ENCODE results near the gene PEX16. TPM values are rescaled to one million over a fixed set of nuclear protein-coding genes. Genes with fewer than 3 reads are reported as not detected.

The PEX16 gene
- polyA plus RNA-seq, 3 donors from 2014 or later: 51.0 to 69.9 (median 51.2) TPM

GRCh38 chr11:45919806-45920530, 2.3 kb upstream of the PEX16 start:
- H3K36me3 Mint-ChIP-seq: peaks cover 0 to 4% (median 0%) of the 10 kb centered on the region in 3 donors
- no peak for DNase-seq

DNA sequence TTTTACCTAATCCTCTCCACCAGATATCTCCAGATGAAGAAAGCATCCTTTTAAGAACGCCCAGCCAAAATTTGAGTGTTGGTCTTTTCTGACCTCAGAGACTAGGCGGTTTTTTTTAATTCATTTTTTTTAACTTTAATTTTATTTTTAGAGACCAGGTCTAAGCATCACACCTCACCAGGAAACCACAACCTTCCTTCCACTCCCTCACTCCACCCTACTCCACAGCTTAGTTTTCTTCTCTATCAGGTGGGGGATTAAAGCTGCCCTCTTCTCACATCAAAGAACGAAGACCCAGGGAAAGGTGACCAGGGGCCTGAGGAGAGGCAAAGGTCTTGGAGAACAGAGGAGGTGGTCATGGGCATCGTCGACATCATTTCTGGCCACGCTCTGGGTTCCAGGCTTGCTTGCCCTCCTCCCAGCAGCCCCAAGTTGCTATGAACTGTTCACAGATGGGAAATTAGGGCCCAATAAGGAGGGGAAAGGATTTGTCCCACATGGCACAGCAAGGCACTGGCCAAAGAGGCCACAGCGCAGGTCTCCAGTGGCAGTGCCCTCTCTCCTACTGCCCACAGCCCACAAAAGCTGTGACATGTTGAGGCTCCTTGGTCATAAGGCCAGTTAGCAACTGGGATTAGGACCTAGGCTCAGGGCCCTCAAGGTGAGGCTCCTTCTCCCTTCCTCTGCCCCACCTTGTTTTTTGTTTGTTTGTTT, 1.4 kb upstream of the PEX16 start:
- Mint-ChIP-seq H3K9me3 (no peaks in the 10 kb centered on the region), H3K27me3 (ENCODE audit: low read depth in 3 of 3) (peaks cover 4 to 21% (median 11%) of the 10 kb centered on the region in 3 donors), H3K27ac (peak overlapping the region; percentile 89 to 99 (median 96)), H3K4me1 (peaks cover 52% of the 10 kb centered on the region in 2 donors), H3K36me3 (peaks cover 0 to under 1% (median 0%) of the 10 kb centered on the region in 3 donors), H3K4me3 (peak overlapping the region; percentile 89 to 97 (median 94))
- DNase-seq: no peak

More at GRCh38 chr11:45919806-45920530, 2.3 kb upstream of the PEX16 start:
- peaks cover 51 to 57% of the 10 kb centered on the region in 2 donors for H3K4me1 Mint-ChIP-seq
- H3K9me3 Mint-ChIP-seq: no peaks in the 10 kb centered on the region
- H3K4me3 Mint-ChIP-seq: peak overlapping the region; percentile 21 to 97 (median 93)
- peaks cover 4 to 21% (median 15%) of the 10 kb centered on the region in 3 donors for H3K27me3 Mint-ChIP-seq (ENCODE audit: low read depth in 3 of 3)
- peak overlapping the region in 1 of 6 donors; percentile 34 for H3K27ac Mint-ChIP-seq

GRCh38 chr11:45918331-45918941, 759 bp upstream of the PEX16 start:
- Mint-ChIP-seq H3K36me3 (no peaks in the 10 kb centered on the region), H3K4me1 (peaks cover 49 to 51% of the 10 kb centered on the region in 2 donors), H3K9me3 (no peaks in the 10 kb centered on the region), H3K27me3 (ENCODE audit: low read depth in 3 of 3) (peaks cover 4 to 18% (median 11%) of the 10 kb centered on the region in 3 donors), H3K27ac (peak overlapping the region; percentile 89 to 99 (median 96)), H3K4me3 (peak overlapping the region; percentile 89 to 97 (median 94))
- DNase-seq: peak; percentile 43 to 55 (median 54)

- Mint-ChIP-seq H3K27ac (peak overlapping the region; percentile 89 to 99 (median 96)), H3K4me3 (peak overlapping the region; percentile 89 to 97 (median 94)), H3K4me1 (peaks cover 46 to 47% of the 10 kb centered on the region in 2 donors), H3K9me3 (no peaks in the 10 kb centered on the region), H3K27me3 (ENCODE audit: low read depth in 3 of 3) (peaks cover 4 to 15% (median 9%) of the 10 kb centered on the region in 3 donors), H3K36me3 (no peaks in the 10 kb centered on the region)
- DNase-seq: no peak
These were observed 423 bp downstream of the PEX16 start for GRCh38 chr11:45917286-45917622.

- H3K4me3 Mint-ChIP-seq: peak overlapping the region in 1 of 5 donors; percentile 45
- H3K9me3 Mint-ChIP-seq: no peaks in the 10 kb centered on the region
- H3K27me3 Mint-ChIP-seq (ENCODE audit: low read depth in 3 of 3): peaks cover 4 to 9% (median 4%) of the 10 kb centered on the region in 3 donors
- H3K4me1 Mint-ChIP-seq: peaks cover 37 to 47% of the 10 kb centered on the region in 2 donors
- H3K27ac Mint-ChIP-seq: peak overlapping the region in 1 of 6 donors; percentile 55
- peaks cover 0 to 8% (median 0%) of the 10 kb centered on the region in 3 donors for H3K36me3 Mint-ChIP-seq
- no peak for DNase-seq
These were observed 2.2 kb downstream of the PEX16 start for GRCh38 chr11:45915446-45915845.

DNA sequence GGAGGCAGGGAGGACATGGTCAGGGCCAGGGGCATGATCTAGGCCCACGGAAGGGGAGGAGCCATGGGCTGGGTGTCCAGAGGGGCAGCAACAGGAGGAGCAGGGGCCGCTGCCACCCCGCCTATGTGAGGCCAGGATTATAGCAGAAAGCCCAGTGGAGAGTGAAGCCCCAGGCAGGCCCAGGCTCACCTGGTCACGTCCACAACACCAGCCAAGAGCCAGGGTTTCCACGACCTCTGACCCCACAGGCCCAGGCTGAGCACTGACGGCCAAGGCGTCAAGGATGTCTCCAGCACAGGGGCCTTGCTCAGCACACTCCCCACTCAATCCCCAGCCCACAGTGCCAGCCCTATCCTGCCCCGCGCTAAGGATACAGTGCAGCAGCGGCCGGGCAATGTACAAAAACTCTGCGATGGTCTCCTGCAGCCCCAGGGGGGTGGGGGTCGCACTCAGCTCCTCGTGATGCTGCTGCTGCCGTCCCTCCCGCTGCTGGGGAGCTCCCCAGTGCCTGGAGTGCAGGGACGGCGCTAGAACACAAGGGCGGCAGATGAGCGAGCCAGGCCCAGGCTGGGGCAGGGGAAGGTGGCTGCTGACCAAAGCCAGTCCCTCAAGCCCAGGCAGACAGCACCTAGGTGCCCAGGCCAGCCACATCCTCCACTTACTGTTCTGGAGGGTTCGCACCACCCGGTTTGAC, 3.6 kb downstream of the PEX16 start:
- H3K4me3 Mint-ChIP-seq: no peak overlapping the region
- H3K9me3 Mint-ChIP-seq: no peaks in the 10 kb centered on the region
- H3K27ac Mint-ChIP-seq: no peak overlapping the region
- H3K4me1 Mint-ChIP-seq: peaks cover 31 to 41% of the 10 kb centered on the region in 2 donors
- peaks cover 0 to 9% (median 0%) of the 10 kb centered on the region in 3 donors for H3K36me3 Mint-ChIP-seq
- peaks cover 4 to 9% (median 4%) of the 10 kb centered on the region in 3 donors for H3K27me3 Mint-ChIP-seq (ENCODE audit: low read depth in 3 of 3)
- no peak for DNase-seq

GRCh38 chr11:45913514-45913913, 4.2 kb downstream of the PEX16 start:
- Mint-ChIP-seq H3K27ac (no peak overlapping the region), H3K9me3 (no peaks in the 10 kb centered on the region), H3K4me3 (no peak overlapping the region), H3K27me3 (ENCODE audit: low read depth in 3 of 3) (peaks cover 4 to 8% (median 4%) of the 10 kb centered on the region in 3 donors), H3K4me1 (peaks cover 26 to 35% of the 10 kb centered on the region in 2 donors), H3K36me3 (peaks cover 0 to 9% (median 0%) of the 10 kb centered on the region in 3 donors)
- DNase-seq: no peak

DNA sequence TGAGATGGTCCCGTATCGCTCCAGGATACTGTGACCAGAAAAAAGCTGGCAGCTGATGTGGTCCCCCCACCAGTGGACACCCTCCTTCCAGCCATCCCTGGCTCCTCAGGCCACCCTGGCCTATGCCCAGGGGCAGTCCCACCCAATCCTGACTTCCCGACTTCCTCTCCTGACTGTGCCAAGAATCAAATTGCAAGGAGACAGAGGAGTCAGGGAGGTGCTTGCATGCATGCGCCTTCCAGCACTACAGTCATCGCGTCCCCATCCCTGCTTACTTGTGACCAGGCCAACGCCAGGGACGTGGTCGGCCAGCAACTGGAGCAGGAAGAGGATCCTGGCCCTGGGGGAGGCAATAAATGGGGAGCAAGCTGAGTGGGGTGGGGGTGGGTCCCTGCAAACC, 7.1 kb downstream of the PEX16 start:
- no peak overlapping the region for H3K4me3 Mint-ChIP-seq
- H3K27ac Mint-ChIP-seq: no peak overlapping the region

DNA sequence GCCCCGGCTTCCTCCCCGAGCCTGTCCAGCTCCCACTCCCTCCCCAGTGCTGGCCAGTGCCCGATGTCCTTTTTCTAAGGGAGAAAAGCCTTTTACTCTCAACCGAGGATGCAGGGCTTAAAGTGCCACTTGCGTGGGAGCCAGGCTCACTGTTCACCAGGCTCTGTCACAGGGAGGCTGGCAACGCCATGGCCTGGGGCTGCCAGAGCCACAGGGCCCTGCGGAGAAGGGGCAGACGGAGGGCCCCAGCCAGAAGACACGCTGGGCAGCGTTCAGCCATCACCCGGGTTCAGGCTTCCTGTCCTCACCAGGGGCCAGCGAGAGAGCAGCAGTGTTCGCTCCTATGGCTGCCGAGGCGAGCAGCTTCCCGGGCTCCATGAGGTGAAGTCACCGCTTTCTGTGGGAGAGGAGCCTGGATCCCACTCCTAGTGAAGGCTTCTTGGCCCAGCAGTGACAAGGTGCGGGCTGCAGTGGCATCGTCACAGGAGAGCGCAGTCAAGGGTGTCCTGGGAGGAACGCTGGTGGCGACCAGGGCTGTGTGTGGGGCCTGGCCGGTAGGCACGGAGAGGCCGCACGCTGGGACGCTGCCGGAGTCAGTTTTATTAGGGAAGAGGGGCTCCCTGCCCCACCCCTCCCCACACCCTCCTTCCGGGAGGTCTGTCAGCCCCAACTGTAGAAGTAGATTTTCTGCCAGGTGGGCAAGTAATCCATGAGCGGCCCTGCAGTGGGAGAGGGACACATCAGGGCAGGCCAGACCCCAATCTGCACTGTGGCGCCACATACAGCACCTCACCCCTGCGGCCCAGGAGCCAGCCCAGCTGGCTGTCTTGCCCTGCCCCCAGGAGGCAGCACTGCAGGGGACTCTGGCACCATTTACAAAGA, 7.8 kb downstream of the PEX16 start:
- Mint-ChIP-seq H3K4me3 (no peak overlapping the region), H3K36me3 (peaks cover 0 to 9% (median 0%) of the 10 kb centered on the region in 3 donors), H3K27me3 (ENCODE audit: low read depth in 3 of 3) (peaks cover 2 to 3% (median 2%) of the 10 kb centered on the region in 3 donors), H3K27ac (no peak overlapping the region), H3K9me3 (no peaks in the 10 kb centered on the region), H3K4me1 (peaks cover 13 to 14% of the 10 kb centered on the region in 2 donors)
- DNase-seq: no peak

More for the DNA sequence above, 7.1 kb downstream of the PEX16 start:
- no peak for DNase-seq
- H3K36me3 Mint-ChIP-seq: peaks cover 0 to 9% (median 0%) of the 10 kb centered on the region in 3 donors
- peaks cover 11 to 21% of the 10 kb centered on the region in 2 donors for H3K4me1 Mint-ChIP-seq
- peaks cover 2 to 3% (median 3%) of the 10 kb centered on the region in 3 donors for H3K27me3 Mint-ChIP-seq (ENCODE audit: low read depth in 3 of 3)
- no peaks in the 10 kb centered on the region for H3K9me3 Mint-ChIP-seq

DNA sequence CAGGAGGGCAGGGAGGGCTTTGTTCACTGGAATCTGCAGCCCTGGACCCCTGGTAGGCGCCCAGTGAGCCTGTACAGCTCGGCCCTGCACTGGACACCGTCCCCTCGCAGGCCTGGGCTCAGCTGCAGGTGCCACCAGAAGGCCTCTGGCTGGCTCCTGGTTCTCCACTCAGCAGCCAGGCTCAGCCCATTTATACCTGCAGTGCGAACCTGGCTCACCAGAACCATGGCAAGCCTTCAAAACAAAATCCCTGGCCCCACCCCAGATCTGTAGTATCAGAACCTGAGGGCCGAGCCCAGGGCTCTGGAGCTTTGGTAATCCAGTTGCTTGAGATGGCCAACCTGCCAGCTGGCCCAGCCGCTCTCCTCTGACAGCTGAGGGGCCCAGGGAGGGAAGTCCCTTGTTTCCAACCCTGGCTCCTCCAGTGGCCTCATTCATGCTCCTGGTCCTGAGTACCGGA, 9.7 kb downstream of the PEX16 start:
- H3K27me3 Mint-ChIP-seq (ENCODE audit: low read depth in 3 of 3): peaks cover 2 to 4% (median 4%) of the 10 kb centered on the region in 3 donors
- H3K9me3 Mint-ChIP-seq: no peaks in the 10 kb centered on the region
- no peak overlapping the region for H3K27ac Mint-ChIP-seq
- no peak overlapping the region for H3K4me3 Mint-ChIP-seq
- peaks cover 13 to 15% of the 10 kb centered on the region in 2 donors for H3K4me1 Mint-ChIP-seq
- no peak for DNase-seq
- peaks cover 0 to 9% (median 0%) of the 10 kb centered on the region in 3 donors for H3K36me3 Mint-ChIP-seq

- Mint-ChIP-seq H3K9me3 (no peaks in the 10 kb centered on the region), H3K27me3 (ENCODE audit: low read depth in 3 of 3) (peaks cover 2 to 7% (median 4%) of the 10 kb centered on the region in 3 donors), H3K27ac (peak within 1 kb of the TSS in 5 of 6 donors; percentile 37 to 76 (median 50)), H3K36me3 (peaks cover 0 to 9% (median 0%) of the 10 kb centered on the region in 3 donors), H3K4me3 (no peak within 1 kb of the TSS), H3K4me1 (peaks cover 13 to 15% of the 10 kb centered on the region in 2 donors)
- no peak for DNase-seq
These were observed 10.6 kb downstream of the PEX16 start, which contains the start of gene FREY1 for GRCh38 chr11:45906965-45907611. Gene FREY1 (minus strand): TSS chr11:45907271. CDS start chr11:45907245, 26 bp downstream.

Measured in immature natural killer cell (primary cell).